ENCODE results near the gene SYT17.

SYT17 gene

GRCh38 chr16:19219836-19220235, 51.8 kb downstream of the SYT17 start:
- no peak for DNase-seq (ENCODE audit: low read depth, low spot score)
- no peak for TF ChIP-seq CTCF (IDR thresholded peaks at IDR 0.05; ENCODE audit: low read depth, low read length)
- no peak overlapping the region for H3K4me3 ChIP-seq (ENCODE audit: low read depth, low read length)
- in situ Hi-C loops (cut with HindIII; ENCODE audit: low sequenced_read_pairs), result no loop called here

GRCh38 chr16:19223235-19224170, 55.5 kb downstream of the SYT17 start:
- DNase-seq (ENCODE audit: low read depth, low spot score), result no peak
- no peak overlapping the region for H3K4me3 ChIP-seq (ENCODE audit: low read depth, low read length)
- TF ChIP-seq CTCF (IDR thresholded peaks at IDR 0.05; ENCODE audit: low read depth, low read length), result peak; percentile 65
- in situ Hi-C loops (cut with HindIII; ENCODE audit: low sequenced_read_pairs), result no loop called here

GRCh38 chr16:19225651-19226050, 57.6 kb downstream of the SYT17 start:
- DNase-seq (ENCODE audit: low read depth, low spot score), result no peak
- no peak overlapping the region for H3K4me3 ChIP-seq (ENCODE audit: low read depth, low read length)
- in situ Hi-C loops (cut with HindIII; ENCODE audit: low sequenced_read_pairs), result no loop called here
- no peak for TF ChIP-seq CTCF (IDR thresholded peaks at IDR 0.05; ENCODE audit: low read depth, low read length)

GRCh38 chr16:19227643-19228042, 59.6 kb downstream of the SYT17 start:
- no peak for TF ChIP-seq CTCF (IDR thresholded peaks at IDR 0.05; ENCODE audit: low read depth, low read length)
- H3K4me3 ChIP-seq (ENCODE audit: low read depth, low read length), result no peak overlapping the region
- no peak for DNase-seq (ENCODE audit: low read depth, low spot score)
- in situ Hi-C loops (cut with HindIII; ENCODE audit: low sequenced_read_pairs), result no loop called here

- TF ChIP-seq CTCF (IDR thresholded peaks at IDR 0.05; ENCODE audit: low read depth, low read length), result no peak
- DNase-seq (ENCODE audit: low read depth, low spot score), result no peak
- H3K4me3 ChIP-seq (ENCODE audit: low read depth, low read length), result no peak overlapping the region
- in situ Hi-C loops (cut with HindIII; ENCODE audit: low sequenced_read_pairs), result no loop called here
These were observed 60.0 kb downstream of the SYT17 start for GRCh38 chr16:19228052-19228451.

GRCh38 chr16:19228575-19228974, 60.5 kb downstream of the SYT17 start:
- in situ Hi-C loops (cut with HindIII; ENCODE audit: low sequenced_read_pairs), result no loop called here
- no peak overlapping the region for H3K4me3 ChIP-seq (ENCODE audit: low read depth, low read length)
- no peak for DNase-seq (ENCODE audit: low read depth, low spot score)
- no peak for TF ChIP-seq CTCF (IDR thresholded peaks at IDR 0.05; ENCODE audit: low read depth, low read length)

Data from astrocyte of the spinal cord (primary cell).